GM12892 (cell line): ENCODE results near the gene DHRS3.

ENCODE experiments used
- POLR2A ChIP-seq: IDR thresholded peaks from 2 replicates; pipeline ENCODE4 v1.6.1; 2011; ENCODE audit warnings: low read depth, low read length, control low read depth
- POLR2AphosphoS5 ChIP-seq: IDR thresholded peaks from 2 replicates; pipeline ENCODE4 v1.6.1; 2011; ENCODE audit warnings: low read depth, low read length, control low read depth
- TAF1 ChIP-seq: IDR thresholded peaks from 2 replicates; pipeline ENCODE4 v1.6.1; 2011; ENCODE audit warnings: low read depth, mild to moderate bottlenecking, control low read depth, low read length, borderline replicate concordance

- TF ChIP-seq POLR2AphosphoS5 (no peak), POLR2A (no peak), TAF1 (no peak)
Observed at GRCh38 chr1:12654657-12655056, 36.6 kb upstream of the DHRS3 start.
